ENCODE measurements around the gene RFT1. TPM values are rescaled to one million over a fixed set of nuclear protein-coding genes. Genes with fewer than 3 reads are reported as not detected.

RFT1 gene
- total RNA-seq, 1 donor from 2014 or later, result 27.7 TPM

DNA sequence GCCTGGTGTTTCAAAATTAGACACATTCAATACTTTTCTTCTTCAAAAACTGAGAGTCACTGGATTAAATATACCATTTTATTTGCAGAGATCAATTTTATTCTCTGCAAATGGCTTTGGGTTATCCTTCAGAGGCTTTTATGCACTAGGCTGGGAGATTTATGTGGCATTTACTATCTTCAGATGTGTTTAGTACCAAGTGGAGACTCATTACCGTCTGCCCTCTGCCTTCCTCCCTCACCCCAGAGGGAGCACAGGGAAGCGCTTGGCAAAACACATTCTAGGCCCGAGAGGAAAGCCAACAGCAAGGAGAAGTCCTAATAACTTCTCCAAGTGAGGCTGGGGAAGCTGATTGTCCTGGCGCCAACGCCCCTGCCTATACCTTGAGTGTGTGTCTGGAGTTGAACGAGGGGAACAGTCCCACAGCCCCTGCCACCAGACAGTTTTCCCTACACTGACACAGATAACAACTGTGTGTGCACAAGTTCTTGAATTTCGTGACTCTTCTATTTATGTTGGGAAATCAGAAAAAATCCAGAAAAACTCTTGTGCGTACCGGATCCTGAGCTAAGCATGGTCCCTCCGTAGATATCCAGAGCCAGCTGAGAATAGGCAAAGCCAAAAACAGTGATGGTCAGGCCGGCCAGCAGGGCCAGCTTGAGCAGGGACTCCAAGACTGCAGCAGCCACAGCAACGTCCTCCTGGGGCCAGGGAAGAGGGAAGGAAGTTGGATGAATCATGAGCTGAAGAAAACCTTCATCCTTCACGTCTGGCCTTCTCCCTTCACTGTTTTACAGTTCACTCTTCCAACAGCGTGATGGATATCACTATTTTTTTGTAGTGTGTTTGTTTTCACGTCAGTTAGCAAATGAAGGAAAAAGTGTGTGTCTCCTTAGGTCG lies 26.6 kb downstream of the RFT1 start:
- Mint-ChIP-seq H3K27me3 (ENCODE audit: low read depth) (no peaks in the 10 kb centered on the region), H3K4me1 (no peaks in the 10 kb centered on the region), H3K9me3 (no peaks in the 10 kb centered on the region), H3K4me3 (no peak overlapping the region), H3K36me3 (peaks cover 31% of the 10 kb centered on the region), H3K27ac (no peak overlapping the region)
- TF ChIP-seq, protein P1, sequence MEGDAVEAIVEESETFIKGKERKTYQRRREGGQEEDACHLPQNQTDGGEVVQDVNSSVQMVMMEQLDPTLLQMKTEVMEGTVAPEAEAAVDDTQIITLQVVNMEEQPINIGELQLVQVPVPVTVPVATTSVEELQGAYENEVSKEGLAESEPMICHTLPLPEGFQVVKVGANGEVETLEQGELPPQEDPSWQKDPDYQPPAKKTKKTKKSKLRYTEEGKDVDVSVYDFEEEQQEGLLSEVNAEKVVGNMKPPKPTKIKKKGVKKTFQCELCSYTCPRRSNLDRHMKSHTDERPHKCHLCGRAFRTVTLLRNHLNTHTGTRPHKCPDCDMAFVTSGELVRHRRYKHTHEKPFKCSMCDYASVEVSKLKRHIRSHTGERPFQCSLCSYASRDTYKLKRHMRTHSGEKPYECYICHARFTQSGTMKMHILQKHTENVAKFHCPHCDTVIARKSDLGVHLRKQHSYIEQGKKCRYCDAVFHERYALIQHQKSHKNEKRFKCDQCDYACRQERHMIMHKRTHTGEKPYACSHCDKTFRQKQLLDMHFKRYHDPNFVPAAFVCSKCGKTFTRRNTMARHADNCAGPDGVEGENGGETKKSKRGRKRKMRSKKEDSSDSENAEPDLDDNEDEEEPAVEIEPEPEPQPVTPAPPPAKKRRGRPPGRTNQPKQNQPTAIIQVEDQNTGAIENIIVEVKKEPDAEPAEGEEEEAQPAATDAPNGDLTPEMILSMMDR (IDR thresholded peaks at IDR 0.05; ENCODE audit: unreplicated experiment), result no peak
- no peak for DNase-seq (ENCODE audit: low spot score in 2 of 2, unreplicated experiment in 2 of 2)

DNA sequence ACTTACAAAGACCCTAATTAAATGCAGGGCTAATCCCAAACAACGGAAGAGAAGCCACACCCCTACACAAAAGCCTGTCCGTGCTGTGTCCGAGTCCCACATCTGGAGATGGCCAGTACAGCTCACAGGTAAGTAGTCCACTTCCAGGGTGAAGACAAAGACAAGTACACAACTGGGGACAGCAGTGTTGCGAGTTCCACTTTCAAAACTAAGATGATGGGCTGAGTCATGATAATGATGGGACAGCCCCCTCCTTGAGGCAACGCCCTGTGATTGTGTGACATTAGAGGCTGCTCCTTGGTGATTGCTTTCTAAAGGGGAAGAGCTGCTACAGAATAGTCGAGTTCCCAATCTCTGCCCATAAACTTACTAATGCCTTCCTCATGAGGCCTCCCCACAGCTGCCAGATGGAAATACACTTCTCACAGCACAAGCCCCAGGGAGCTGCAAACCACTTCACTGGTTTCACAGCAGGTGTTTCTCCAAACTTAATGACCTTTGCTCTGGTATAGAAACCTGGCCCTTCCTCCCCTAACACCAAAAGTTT lies 27.6 kb downstream of the RFT1 start:
- peaks cover 29% of the 10 kb centered on the region for H3K36me3 Mint-ChIP-seq
- DNase-seq (ENCODE audit: low spot score in 2 of 2, unreplicated experiment in 2 of 2), result no peak
- H3K4me1 Mint-ChIP-seq, result no peaks in the 10 kb centered on the region
- H3K27me3 Mint-ChIP-seq (ENCODE audit: low read depth), result no peaks in the 10 kb centered on the region
- no peaks in the 10 kb centered on the region for H3K9me3 Mint-ChIP-seq
- TF ChIP-seq, protein P1 (IDR thresholded peaks at IDR 0.05; ENCODE audit: unreplicated experiment), result no peak
- no peak overlapping the region for H3K4me3 Mint-ChIP-seq
- no peak overlapping the region for H3K27ac Mint-ChIP-seq

DNA sequence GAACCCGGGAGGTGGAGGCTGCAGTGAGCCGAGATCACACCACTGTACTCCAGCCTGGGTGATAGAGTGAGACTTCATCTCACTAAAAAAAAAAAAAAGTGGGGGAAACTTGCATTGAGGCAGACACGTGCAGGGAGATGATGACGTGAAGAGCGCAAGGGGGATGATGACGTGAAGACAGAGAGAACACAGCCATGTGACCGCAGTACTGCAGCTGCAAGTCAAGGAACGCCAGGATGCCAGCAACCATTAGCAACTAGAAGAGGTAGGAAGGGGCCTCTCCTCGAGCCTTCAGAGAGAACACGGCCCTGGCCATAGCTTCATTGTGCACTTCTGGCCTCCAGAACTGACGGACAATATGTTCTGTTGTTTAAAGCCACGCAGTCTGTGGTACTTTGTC lies 28.3 kb downstream of the RFT1 start:
- Mint-ChIP-seq H3K27me3 (ENCODE audit: low read depth) (no peaks in the 10 kb centered on the region), H3K27ac (no peak overlapping the region), H3K36me3 (peaks cover 28% of the 10 kb centered on the region), H3K4me3 (no peak overlapping the region), H3K4me1 (no peaks in the 10 kb centered on the region), H3K9me3 (no peaks in the 10 kb centered on the region)
- TF ChIP-seq, protein P1 (IDR thresholded peaks at IDR 0.05; ENCODE audit: unreplicated experiment), result no peak
- DNase-seq (ENCODE audit: low spot score in 2 of 2, unreplicated experiment in 2 of 2), result no peak

DNA sequence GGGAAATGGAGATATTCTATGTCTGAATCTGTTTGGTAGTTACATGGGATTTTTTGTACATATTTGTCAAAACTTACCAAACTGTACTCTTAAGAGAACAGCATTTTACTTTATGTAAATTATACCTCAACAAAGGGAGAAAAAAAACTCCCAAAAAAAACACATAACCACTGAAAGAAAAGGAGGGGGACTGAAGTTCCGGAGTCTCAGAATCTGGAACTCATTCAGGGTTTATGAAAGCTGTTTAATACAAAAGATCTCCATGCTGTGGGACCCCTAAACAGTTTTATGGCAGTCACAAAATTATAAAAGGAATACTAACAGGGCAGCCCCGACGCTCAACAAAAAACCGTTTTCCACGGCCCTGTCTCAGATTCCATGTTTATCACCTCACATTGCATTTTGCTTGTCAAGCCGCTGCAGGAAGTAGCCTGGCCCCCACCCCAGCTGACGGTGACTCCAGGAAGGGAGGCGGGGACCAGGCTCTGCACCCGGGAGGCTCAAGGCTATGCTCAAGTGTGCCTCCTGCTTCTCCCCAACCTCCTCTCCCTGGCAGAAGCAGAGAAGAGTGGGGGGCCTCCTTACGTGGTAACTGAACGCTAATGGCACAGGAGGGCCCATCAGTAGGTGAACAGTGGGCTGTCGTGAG lies 29.3 kb downstream of the RFT1 start:
- H3K4me3 Mint-ChIP-seq, result no peak overlapping the region
- TF ChIP-seq, protein P1 (IDR thresholded peaks at IDR 0.05; ENCODE audit: unreplicated experiment), result no peak
- no peak for DNase-seq (ENCODE audit: low spot score in 2 of 2, unreplicated experiment in 2 of 2)
- no peak overlapping the region for H3K27ac Mint-ChIP-seq
- no peaks in the 10 kb centered on the region for H3K27me3 Mint-ChIP-seq (ENCODE audit: low read depth)
- H3K36me3 Mint-ChIP-seq, result peaks cover 22% of the 10 kb centered on the region
- no peaks in the 10 kb centered on the region for H3K9me3 Mint-ChIP-seq
- H3K4me1 Mint-ChIP-seq, result no peaks in the 10 kb centered on the region

DNA sequence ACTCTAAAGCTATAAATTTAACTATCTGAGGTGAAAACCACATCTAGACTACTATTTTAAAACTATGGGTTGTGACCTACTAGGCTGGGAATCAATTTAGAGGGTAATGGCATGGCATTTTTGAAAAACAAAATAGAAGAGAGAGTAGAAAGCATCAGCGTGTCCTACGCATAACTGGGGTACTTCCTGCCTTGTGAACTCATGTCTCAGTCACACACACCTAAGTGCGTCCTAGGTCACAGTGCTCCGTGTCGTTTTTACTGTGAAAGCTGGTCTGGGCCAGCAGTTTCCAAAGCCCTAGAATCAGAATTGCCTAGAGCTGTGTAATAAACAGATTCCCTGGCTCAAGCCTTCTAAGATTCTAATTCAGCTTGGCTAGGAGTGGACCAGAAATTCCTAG lies 32.3 kb downstream of the RFT1 start:
- TF ChIP-seq, protein P1 (IDR thresholded peaks at IDR 0.05; ENCODE audit: unreplicated experiment), result no peak
- Mint-ChIP-seq H3K27ac (no peak overlapping the region), H3K9me3 (no peaks in the 10 kb centered on the region), H3K4me1 (no peaks in the 10 kb centered on the region), H3K36me3 (peaks cover 21% of the 10 kb centered on the region), H3K27me3 (ENCODE audit: low read depth) (no peaks in the 10 kb centered on the region), H3K4me3 (no peak overlapping the region)
- no peak for DNase-seq (ENCODE audit: low spot score in 2 of 2, unreplicated experiment in 2 of 2)

Data from mesothelial cell of epicardium (in vitro differentiated cells).